Measurements from ENCODE around the gene GNAI2.
"Not testable (repeated sequence)": the region's sequence is repeated elsewhere in the genome, so short reads cannot be mapped to it uniquely, and the experiment has no call there.

Gene GNAI2

GRCh38 chr3:50210510-50211367, 25.3 kb upstream of the GNAI2 start:
- H3K27me3 ChIP-seq (ENCODE audit: insufficient read depth, low read length) = peaks cover 36% of the 10 kb centered on the region
- H3K4me3 ChIP-seq (ENCODE audit: low read length) = no peak overlapping the region
- H2AFZ ChIP-seq (ENCODE audit: low read depth, low read length) = no peak overlapping the region
- peaks cover 7% of the 10 kb centered on the region for H3K4me1 ChIP-seq (ENCODE audit: insufficient read depth, low read length)
- no peaks in the 10 kb centered on the region for H3K36me3 ChIP-seq (ENCODE audit: insufficient read depth, low read length)
- H3K9me3 ChIP-seq (ENCODE audit: low read length) = no peaks in the 10 kb centered on the region

- H3K4me1 ChIP-seq (ENCODE audit: insufficient read depth, low read length); H3K36me3 ChIP-seq (ENCODE audit: insufficient read depth, low read length); H3K4me3 ChIP-seq (ENCODE audit: low read length); H3K9me3 ChIP-seq (ENCODE audit: low read length); H2AFZ ChIP-seq (ENCODE audit: low read depth, low read length): not testable (repeated sequence)
- peaks cover 30% of the 10 kb centered on the region for H3K27me3 ChIP-seq (ENCODE audit: insufficient read depth, low read length)
These were observed 24.7 kb upstream of the GNAI2 start for GRCh38 chr3:50211368-50211717.

GRCh38 chr3:50211930-50212329, 24.1 kb upstream of the GNAI2 start:
- Histone ChIP-seq H3K9me3 (ENCODE audit: low read length) (no peaks in the 10 kb centered on the region), H3K4me1 (ENCODE audit: insufficient read depth, low read length) (peaks cover 7% of the 10 kb centered on the region), H3K27me3 (ENCODE audit: insufficient read depth, low read length) (peaks cover 24% of the 10 kb centered on the region), H2AFZ (ENCODE audit: low read depth, low read length) (no peak overlapping the region), H3K36me3 (ENCODE audit: insufficient read depth, low read length) (no peaks in the 10 kb centered on the region), H3K4me3 (ENCODE audit: low read length) (no peak overlapping the region)

GRCh38 chr3:50212502-50212901, 23.5 kb upstream of the GNAI2 start:
- no peak overlapping the region for H3K4me3 ChIP-seq (ENCODE audit: low read length)
- no peaks in the 10 kb centered on the region for H3K9me3 ChIP-seq (ENCODE audit: low read length)
- peaks cover 19% of the 10 kb centered on the region for H3K27me3 ChIP-seq (ENCODE audit: insufficient read depth, low read length)
- H2AFZ ChIP-seq (ENCODE audit: low read depth, low read length) = no peak overlapping the region
- no peaks in the 10 kb centered on the region for H3K36me3 ChIP-seq (ENCODE audit: insufficient read depth, low read length)
- H3K4me1 ChIP-seq (ENCODE audit: insufficient read depth, low read length) = peaks cover 7% of the 10 kb centered on the region

- Histone ChIP-seq H3K4me1 (ENCODE audit: insufficient read depth, low read length) (peaks cover 7% of the 10 kb centered on the region), H3K4me3 (ENCODE audit: low read length) (no peak overlapping the region), H3K36me3 (ENCODE audit: insufficient read depth, low read length) (no peaks in the 10 kb centered on the region), H3K9me3 (ENCODE audit: low read length) (no peaks in the 10 kb centered on the region), H3K27me3 (ENCODE audit: insufficient read depth, low read length) (peaks cover 15% of the 10 kb centered on the region), H2AFZ (ENCODE audit: low read depth, low read length) (no peak overlapping the region)
These were observed 23.0 kb upstream of the GNAI2 start for GRCh38 chr3:50212971-50213370.

- Histone ChIP-seq H3K27me3 (ENCODE audit: insufficient read depth, low read length) (peaks cover 14% of the 10 kb centered on the region), H2AFZ (ENCODE audit: low read depth, low read length) (no peak overlapping the region), H3K9me3 (ENCODE audit: low read length) (no peaks in the 10 kb centered on the region), H3K4me1 (ENCODE audit: insufficient read depth, low read length) (peaks cover 7% of the 10 kb centered on the region), H3K4me3 (ENCODE audit: low read length) (no peak overlapping the region), H3K36me3 (ENCODE audit: insufficient read depth, low read length) (no peaks in the 10 kb centered on the region)
These were observed 22.6 kb upstream of the GNAI2 start for GRCh38 chr3:50213373-50213772.

GRCh38 chr3:50214824-50215223, 21.2 kb upstream of the GNAI2 start:
- Histone ChIP-seq H3K36me3 (ENCODE audit: insufficient read depth, low read length) (no peaks in the 10 kb centered on the region), H3K4me1 (ENCODE audit: insufficient read depth, low read length) (no peaks in the 10 kb centered on the region), H2AFZ (ENCODE audit: low read depth, low read length) (no peak overlapping the region), H3K27me3 (ENCODE audit: insufficient read depth, low read length) (peaks cover 8% of the 10 kb centered on the region), H3K9me3 (ENCODE audit: low read length) (no peaks in the 10 kb centered on the region), H3K4me3 (ENCODE audit: low read length) (no peak overlapping the region)

- Histone ChIP-seq H3K4me1 (ENCODE audit: insufficient read depth, low read length) (peaks cover 3% of the 10 kb centered on the region), H3K4me3 (ENCODE audit: low read length) (no peak overlapping the region), H3K27me3 (ENCODE audit: insufficient read depth, low read length) (peaks cover 3% of the 10 kb centered on the region), H3K36me3 (ENCODE audit: insufficient read depth, low read length) (no peaks in the 10 kb centered on the region), H3K9me3 (ENCODE audit: low read length) (no peaks in the 10 kb centered on the region), H2AFZ (ENCODE audit: low read depth, low read length) (no peak overlapping the region)
These were observed 20.5 kb upstream of the GNAI2 start for GRCh38 chr3:50215529-50215928.

- Histone ChIP-seq H3K4me1 (ENCODE audit: insufficient read depth, low read length) (peaks cover 16% of the 10 kb centered on the region), H3K9me3 (ENCODE audit: low read length) (no peaks in the 10 kb centered on the region), H3K4me3 (ENCODE audit: low read length) (no peak overlapping the region)
These were observed 18.3 kb upstream of the GNAI2 start for GRCh38 chr3:50217681-50218080.

GRCh38 chr3:50218448-50218847, 17.6 kb upstream of the GNAI2 start:
- peaks cover 16% of the 10 kb centered on the region for H3K4me1 ChIP-seq (ENCODE audit: insufficient read depth, low read length)
- H2AFZ ChIP-seq (ENCODE audit: low read depth, low read length) = no peak overlapping the region
- no peak overlapping the region for H3K4me3 ChIP-seq (ENCODE audit: low read length)
- H3K9me3 ChIP-seq (ENCODE audit: low read length) = no peaks in the 10 kb centered on the region
- no peaks in the 10 kb centered on the region for H3K27me3 ChIP-seq (ENCODE audit: insufficient read depth, low read length)
- H3K36me3 ChIP-seq (ENCODE audit: insufficient read depth, low read length) = no peaks in the 10 kb centered on the region

More at GRCh38 chr3:50217681-50218080, 18.3 kb upstream of the GNAI2 start:
- no peak overlapping the region for H2AFZ ChIP-seq (ENCODE audit: low read depth, low read length)
- no peaks in the 10 kb centered on the region for H3K27me3 ChIP-seq (ENCODE audit: insufficient read depth, low read length)
- no peaks in the 10 kb centered on the region for H3K36me3 ChIP-seq (ENCODE audit: insufficient read depth, low read length)

GRCh38 chr3:50219285-50219684, 16.7 kb upstream of the GNAI2 start:
- Histone ChIP-seq H3K27me3 (ENCODE audit: insufficient read depth, low read length) (no peaks in the 10 kb centered on the region), H2AFZ (ENCODE audit: low read depth, low read length) (no peak overlapping the region), H3K36me3 (ENCODE audit: insufficient read depth, low read length) (no peaks in the 10 kb centered on the region), H3K9me3 (ENCODE audit: low read length) (no peaks in the 10 kb centered on the region), H3K4me3 (ENCODE audit: low read length) (no peak overlapping the region), H3K4me1 (ENCODE audit: insufficient read depth, low read length) (peaks cover 16% of the 10 kb centered on the region)

- Histone ChIP-seq H3K36me3 (ENCODE audit: insufficient read depth, low read length) (no peaks in the 10 kb centered on the region), H3K4me3 (ENCODE audit: low read length) (no peak overlapping the region), H2AFZ (ENCODE audit: low read depth, low read length) (no peak overlapping the region), H3K4me1 (ENCODE audit: insufficient read depth, low read length) (peaks cover 16% of the 10 kb centered on the region), H3K9me3 (ENCODE audit: low read length) (no peaks in the 10 kb centered on the region), H3K27me3 (ENCODE audit: insufficient read depth, low read length) (no peaks in the 10 kb centered on the region)
These were observed 15.9 kb upstream of the GNAI2 start for GRCh38 chr3:50220109-50220508.

GRCh38 chr3:50221051-50221410, 15.0 kb upstream of the GNAI2 start:
- Histone ChIP-seq H3K4me1 (ENCODE audit: insufficient read depth, low read length) (peaks cover 16% of the 10 kb centered on the region), H3K4me3 (ENCODE audit: low read length) (no peak overlapping the region), H3K36me3 (ENCODE audit: insufficient read depth, low read length) (no peaks in the 10 kb centered on the region), H3K9me3 (ENCODE audit: low read length) (no peaks in the 10 kb centered on the region), H2AFZ (ENCODE audit: low read depth, low read length) (no peak overlapping the region), H3K27me3 (ENCODE audit: insufficient read depth, low read length) (no peaks in the 10 kb centered on the region)

Measured in neuron (in vitro differentiated cells).